GM12878 (cell line): Measurements from ENCODE around the gene CNNM4.

Source experiments
- CREB1 ChIP-seq: IDR thresholded peaks from 2 replicates; pipeline ENCODE4 v1.6.1; 2012; ENCODE audit warnings: low read depth, mild to moderate bottlenecking, inconsistent platforms
- ESRRA ChIP-seq: IDR thresholded peaks from 2 replicates; pipeline ENCODE4 v1.6.1; 2012; ENCODE audit warnings: mild to moderate bottlenecking, low read length, improper control_type of control experiment
- EZH2 ChIP-seq: IDR thresholded peaks from 2 replicates; pipeline ENCODE4 v1.6.1; 2012; ENCODE audit warnings: low read depth, mild to moderate bottlenecking, control low read depth, inconsistent platforms, low read length, borderline replicate concordance; ENCODE audit not compliant: control insufficient read depth
- NFYB ChIP-seq: IDR thresholded peaks from 2 replicates; pipeline ENCODE4 v1.6.1; 2011; ENCODE audit warnings: low read depth, mild to moderate bottlenecking, low read length, improper control_type of control experiment, moderate library complexity; ENCODE audit not compliant: insufficient read depth
- PAX5 ChIP-seq: IDR thresholded peaks from 2 replicates; pipeline ENCODE4 v1.6.1; 2011; ENCODE audit warnings: low read depth, low read length, borderline replicate concordance
- POLR2AphosphoS2 ChIP-seq: IDR thresholded peaks from 2 replicates; pipeline ENCODE4 v1.6.1; 2011; ENCODE audit warnings: low read depth, mild to moderate bottlenecking, low read length, improper control_type of control experiment, moderate library complexity
- POLR2AphosphoS5 ChIP-seq: IDR thresholded peaks from 2 replicates; pipeline ENCODE4 v1.6.1; 2011; ENCODE audit warnings: mild to moderate bottlenecking, low read length, inconsistent platforms
- RFX5 ChIP-seq: IDR thresholded peaks from 2 replicates; pipeline ENCODE4 v1.6.1; 2011; ENCODE audit warnings: low read depth, low read length, improper control_type of control experiment
- TF ChIP-seq, protein P1 (sequence below): IDR thresholded peaks from 2 replicates; pipeline ENCODE4 v1.6.1; 2012; ENCODE audit warnings: low read depth, low read length, improper control_type of control experiment

GRCh38 chr2:96710985-96711384 is 49.7 kb upstream of the CNNM4 start:
- no peak for TF ChIP-seq NFYB
- TF ChIP-seq RFX5, result no peak
- no peak for TF ChIP-seq CREB1
- no peak for TF ChIP-seq POLR2AphosphoS5
- TF ChIP-seq, protein P1, sequence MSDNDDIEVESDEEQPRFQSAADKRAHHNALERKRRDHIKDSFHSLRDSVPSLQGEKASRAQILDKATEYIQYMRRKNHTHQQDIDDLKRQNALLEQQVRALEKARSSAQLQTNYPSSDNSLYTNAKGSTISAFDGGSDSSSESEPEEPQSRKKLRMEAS, result no peak
- no peak for TF ChIP-seq EZH2
- TF ChIP-seq POLR2AphosphoS2, result no peak
- no peak for TF ChIP-seq ESRRA
- TF ChIP-seq PAX5, result no peak
